CD8-positive, alpha-beta memory T cell (primary cell): ENCODE measurements around the gene ECHS1. TPM values are rescaled to one million over a fixed set of nuclear protein-coding genes. Genes with fewer than 3 reads are reported as not detected.

Experiments used
- CTCF ChIA-PET: fragments of 350-600 bp; sonication (Branson Sonifier 250); formaldehyde crosslinking; loops from one replicate; lab custom pipeline; 2021; ENCODE audit warnings: antibody characterized with exemption; lab: Charles Lee
- POLR2A ChIA-PET: fragments of 350-600 bp; sonication (Branson Sonifier 250); formaldehyde crosslinking; loops from one replicate; lab custom pipeline; 2021; ENCODE audit warnings: antibody characterized with exemption; lab: Charles Lee
- DNase-seq, 5 donors: peaks; one replicate each; pipeline versions ENCODE4 v3.0.0 to v3.0.0-alpha.2; 2020 to 2022; ENCODE audit warnings: mixed read lengths in 1 of 5
- H3K27ac ChIP-seq: one replicate; pipeline ENCODE4 v1.7.0; 2013; ENCODE audit warnings: low read depth, mild to moderate bottlenecking, low read length, moderate library complexity
- H3K27me3 ChIP-seq: 2 replicates; pipeline ENCODE4 v1.7.0; 2013; ENCODE audit warnings: low read length, mild to moderate bottlenecking; ENCODE audit not compliant: insufficient read depth, poor library complexity, severe bottlenecking
- H3K36me3 ChIP-seq: 2 replicates; pipeline ENCODE4 v1.7.0; 2013; ENCODE audit warnings: mild to moderate bottlenecking, low read length, moderate library complexity; ENCODE audit not compliant: insufficient read depth
- H3K4me1 ChIP-seq: 2 replicates; pipeline ENCODE4 v1.7.0; 2013; ENCODE audit warnings: mild to moderate bottlenecking, low read length, moderate library complexity; ENCODE audit not compliant: insufficient read depth
- H3K4me3 ChIP-seq: 2 replicates; pipeline ENCODE4 v1.7.0; 2013; ENCODE audit warnings: mild to moderate bottlenecking, low read length
- H3K9me3 ChIP-seq: 2 replicates; pipeline ENCODE4 v1.7.0; 2013; ENCODE audit warnings: mild to moderate bottlenecking, low read length
- H3K27ac Mint-ChIP-seq, 8 donors: one replicate each; pipeline ENCODE4 v1.8.0; 2020 to 2021; ENCODE audit warnings: mixed read lengths in 8 of 8, mild to moderate bottlenecking in 6 of 8, inconsistent platforms in 3 of 8, moderate library complexity in 3 of 8
- H3K27me3 Mint-ChIP-seq, 2 donors: one replicate each; pipeline ENCODE4 v1.8.0; 2020 to 2021; ENCODE audit warnings: mixed read lengths in 2 of 2, mild to moderate bottlenecking in 1 of 2, moderate library complexity in 1 of 2
- H3K36me3 Mint-ChIP-seq, 3 donors: one replicate each; pipeline ENCODE4 v1.8.0; 2020 to 2021; ENCODE audit warnings: mixed read lengths in 3 of 3, inconsistent platforms in 1 of 3, mild to moderate bottlenecking in 1 of 3
- H3K4me1 Mint-ChIP-seq, 3 donors: one replicate each; pipeline ENCODE4 v1.8.0; 2020 to 2021; ENCODE audit warnings: mixed read lengths in 3 of 3, inconsistent platforms in 1 of 3, mild to moderate bottlenecking in 1 of 3
- H3K4me3 Mint-ChIP-seq, 7 donors: one replicate each; pipeline ENCODE4 v1.8.0; 2020 to 2021; ENCODE audit warnings: mixed read lengths in 7 of 7, mild to moderate bottlenecking in 6 of 7, moderate library complexity in 4 of 7, inconsistent platforms in 2 of 7
- H3K9me3 Mint-ChIP-seq, 5 donors: one replicate each; pipeline ENCODE4 v1.8.0; 2020 to 2022; ENCODE audit warnings: mixed read lengths in 5 of 5, mild to moderate bottlenecking in 3 of 5, moderate library complexity in 2 of 5, inconsistent platforms in 1 of 5
- polyA plus RNA-seq: library from polyadenylated mRNA; unstranded; fragments of 300-500 nt; fragmentation: Illumina TruSeq; gene quantifications from one replicate; pipeline ENCODE4 v1.2.3, GENCODE V29; 2021
- total RNA-seq, 2 experiments: library from RNA; stranded (reverse); gene quantifications; one replicate each; pipeline ENCODE4 v1.2.3, GENCODE V29; 2021

The ECHS1 gene
- total and polyA plus RNA-seq, 3 experiments from 2014 or later, result 74.7 to 103 (median 76.3) TPM

DNA sequence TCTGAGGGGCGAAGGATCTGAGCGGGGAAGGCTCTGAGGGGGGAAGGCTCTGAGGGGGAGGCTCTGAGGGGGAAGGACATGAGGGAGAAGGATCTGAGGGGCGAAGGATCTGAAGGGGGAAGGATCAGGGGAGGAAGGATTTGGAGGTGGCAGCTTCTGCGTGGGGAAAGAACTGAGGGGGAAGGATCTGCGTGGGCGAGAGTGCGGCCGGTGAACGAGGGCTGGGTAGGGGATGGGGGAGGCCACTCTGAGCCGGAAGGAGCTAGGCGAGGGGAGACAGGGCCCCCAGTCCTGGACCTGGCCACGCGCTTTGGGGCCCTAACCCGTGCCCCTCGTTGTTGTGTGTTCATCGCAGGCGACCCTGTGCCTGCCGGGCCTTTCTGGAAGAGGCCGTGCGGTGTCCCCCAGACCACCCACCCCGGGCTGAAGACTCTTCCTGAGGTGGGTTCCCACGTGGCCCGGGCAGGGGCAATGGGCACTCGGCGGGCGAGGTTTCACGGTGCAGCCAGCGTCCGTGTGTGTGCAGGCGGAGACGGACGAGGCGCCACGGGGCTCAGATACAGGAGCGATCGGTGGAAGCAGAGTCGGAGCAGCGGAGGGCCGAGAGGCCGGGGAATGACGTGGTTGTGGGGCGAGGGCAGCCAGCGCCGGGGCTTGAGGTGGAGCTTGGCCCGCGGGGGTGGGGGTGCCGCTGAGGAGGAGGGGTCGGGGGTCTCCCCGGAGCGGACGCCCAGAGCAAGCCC, 38.5 kb downstream of the ECHS1 start:
- CTCF ChIA-PET, result interaction anchor here (1.1 to 1.2 kb wide), 2 partner anchors 22 to 56 kb away, joined by 3 to 6 read pairs; no protein-coding TSS in a partner anchor
- Histone ChIP-seq H3K27ac (peak overlapping the region; percentile 80), H3K27me3 (no peaks in the 10 kb centered on the region), H3K36me3 (no peaks in the 10 kb centered on the region), H3K9me3 (no peaks in the 10 kb centered on the region), H3K4me3 (peak overlapping the region; percentile 56), H3K4me1 (peaks cover 22% of the 10 kb centered on the region)
- peaks cover 5 to 11% (median 8%) of the 10 kb centered on the region in 3 donors for H3K4me1 Mint-ChIP-seq
- peaks cover 0 to 1% (median 0%) of the 10 kb centered on the region in 3 donors for H3K36me3 Mint-ChIP-seq
- POLR2A ChIA-PET, result interaction anchor here (0.6 to 2.8 kb wide), 4 partner anchors 8 to 885 kb away, joined by 3 to 23 read pairs (median 6); partner anchors contain the start of gene PAOX
- peak overlapping the region; percentile 90 to 95 (median 94) for H3K27ac Mint-ChIP-seq
- peak overlapping the region; percentile 74 to 86 (median 82) for H3K4me3 Mint-ChIP-seq
- DNase-seq, result peak in 2 of 5 donors; percentile 20 to 42
- H3K27me3 Mint-ChIP-seq, result peaks cover 0 to 7% of the 10 kb centered on the region in 2 donors
- no peaks in the 10 kb centered on the region for H3K9me3 Mint-ChIP-seq

DNA sequence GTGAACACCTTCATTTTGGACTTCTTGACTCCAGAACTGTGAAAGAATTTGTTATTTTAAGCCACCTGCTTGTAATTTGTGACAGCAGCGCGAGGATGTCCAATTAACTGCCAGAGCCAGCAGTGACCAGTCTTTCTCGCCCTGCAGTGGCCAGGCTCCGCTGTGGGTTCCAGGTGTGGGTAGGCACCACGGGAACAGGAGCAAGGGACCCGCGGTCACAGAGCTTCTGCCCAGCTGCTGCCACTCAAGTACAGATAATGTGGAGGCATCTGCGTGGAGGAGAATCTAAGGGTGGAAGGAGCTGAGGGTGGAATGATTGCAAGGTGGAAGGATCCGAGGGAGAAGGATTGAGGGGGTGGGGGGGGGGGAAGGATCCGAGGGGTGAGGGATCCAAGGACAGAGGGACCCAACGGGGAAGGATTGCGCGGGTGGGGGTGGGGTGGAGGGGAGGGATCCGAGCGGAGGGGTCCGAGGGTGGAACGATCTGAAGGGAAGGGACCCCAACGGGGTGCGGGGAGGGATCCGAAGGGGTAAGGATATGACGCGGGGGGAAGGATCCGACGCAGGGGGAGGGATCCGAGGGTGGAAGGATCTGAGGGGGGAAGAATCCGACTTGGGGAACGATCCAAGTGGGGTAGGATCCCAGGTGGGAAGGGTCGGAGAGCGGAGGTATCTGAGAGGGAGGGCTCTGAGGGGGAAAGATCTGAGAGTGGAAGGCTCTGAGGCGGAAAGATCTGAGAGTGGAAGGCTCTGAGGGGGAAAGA, 40.0 kb downstream of the ECHS1 start:
- H3K27me3 Mint-ChIP-seq, result peaks cover 6 to 18% of the 10 kb centered on the region in 2 donors
- peaks cover 25% of the 10 kb centered on the region for H3K4me1 ChIP-seq
- ChIA-PET POLR2A (no interaction called here), CTCF (interaction anchor here (1.4 kb wide), 1 partner anchor 9 kb away, joined by 5 read pairs; no protein-coding TSS in a partner anchor)
- H3K27me3 ChIP-seq, result peaks cover 13% of the 10 kb centered on the region
- peak overlapping the region in 1 of 7 donors; percentile 73 for H3K4me3 Mint-ChIP-seq
- H3K4me1 Mint-ChIP-seq, result peaks cover 6 to 13% (median 12%) of the 10 kb centered on the region in 3 donors
- H3K36me3 ChIP-seq, result no peaks in the 10 kb centered on the region
- H3K27ac ChIP-seq, result no peak overlapping the region
- H3K27ac Mint-ChIP-seq, result peak overlapping the region in 7 of 8 donors; percentile 32 to 97 (median 68)
- H3K9me3 Mint-ChIP-seq, result no peaks in the 10 kb centered on the region
- H3K36me3 Mint-ChIP-seq, result peaks cover 0 to 1% (median 0%) of the 10 kb centered on the region in 3 donors
- H3K4me3 ChIP-seq, result no peak overlapping the region
- DNase-seq, result peak in 1 of 5 donors; percentile 42
- no peaks in the 10 kb centered on the region for H3K9me3 ChIP-seq

DNA sequence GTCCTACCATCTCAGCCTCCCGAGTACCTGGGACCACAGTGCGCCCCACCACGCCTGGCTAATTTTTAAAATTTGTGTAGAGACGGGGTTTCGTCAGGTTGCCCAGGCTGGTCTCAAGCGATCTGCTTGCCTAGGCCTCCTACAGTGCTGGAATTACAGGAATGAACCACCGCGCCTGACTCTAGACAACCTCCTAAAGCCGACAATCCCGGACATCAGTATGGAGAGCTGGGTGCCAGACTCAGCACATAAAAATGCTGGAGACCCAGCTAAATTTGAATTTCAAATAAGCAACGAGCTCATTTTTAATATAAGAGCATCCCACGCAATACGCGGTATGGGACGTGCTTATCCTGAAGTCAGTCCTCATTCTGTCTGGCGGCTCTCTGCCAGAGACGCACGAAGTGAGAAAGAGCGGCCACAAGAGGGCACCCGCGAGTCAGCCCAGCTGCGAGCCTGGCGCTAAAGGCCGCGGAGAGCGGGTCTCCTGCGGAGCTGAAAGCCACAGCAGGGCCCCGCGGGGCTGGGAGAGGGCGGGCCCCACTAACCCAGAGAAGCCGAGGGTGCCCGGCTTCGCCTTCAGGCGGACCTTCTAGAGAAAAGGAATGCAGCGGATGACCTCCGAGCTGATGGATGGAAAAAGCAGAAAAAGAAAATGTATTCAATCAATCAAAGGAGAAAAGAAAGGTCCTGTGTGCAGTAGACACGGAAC, 43.5 kb downstream of the ECHS1 start:
- ChIA-PET CTCF (interaction anchor here (0.6 to 3.0 kb wide), 30 partner anchors 9 to 287 kb away, joined by 3 to 21 read pairs (median 5); partner anchors contain the start of genes FUOM and MTG1), POLR2A (interaction anchor here (1.7 kb wide), 1 partner anchor 60 kb away, joined by 5 read pairs; no protein-coding TSS in a partner anchor)
- peaks cover 5 to 21% (median 11%) of the 10 kb centered on the region in 3 donors for H3K4me1 Mint-ChIP-seq
- Histone ChIP-seq H3K9me3 (no peaks in the 10 kb centered on the region), H3K36me3 (no peaks in the 10 kb centered on the region), H3K27me3 (peaks cover 39% of the 10 kb centered on the region), H3K4me3 (no peak overlapping the region), H3K4me1 (peaks cover 20% of the 10 kb centered on the region), H3K27ac (no peak overlapping the region)
- H3K4me3 Mint-ChIP-seq, result peak overlapping the region in 4 of 7 donors; percentile 15 to 75 (median 50)
- DNase-seq, result peak; percentile 76 to 87 (median 81)
- H3K27ac Mint-ChIP-seq, result peak overlapping the region in 2 of 8 donors; percentile 19 to 83
- H3K9me3 Mint-ChIP-seq, result no peaks in the 10 kb centered on the region
- H3K27me3 Mint-ChIP-seq, result peaks cover 15 to 42% of the 10 kb centered on the region in 2 donors
- no peaks in the 10 kb centered on the region for H3K36me3 Mint-ChIP-seq

DNA sequence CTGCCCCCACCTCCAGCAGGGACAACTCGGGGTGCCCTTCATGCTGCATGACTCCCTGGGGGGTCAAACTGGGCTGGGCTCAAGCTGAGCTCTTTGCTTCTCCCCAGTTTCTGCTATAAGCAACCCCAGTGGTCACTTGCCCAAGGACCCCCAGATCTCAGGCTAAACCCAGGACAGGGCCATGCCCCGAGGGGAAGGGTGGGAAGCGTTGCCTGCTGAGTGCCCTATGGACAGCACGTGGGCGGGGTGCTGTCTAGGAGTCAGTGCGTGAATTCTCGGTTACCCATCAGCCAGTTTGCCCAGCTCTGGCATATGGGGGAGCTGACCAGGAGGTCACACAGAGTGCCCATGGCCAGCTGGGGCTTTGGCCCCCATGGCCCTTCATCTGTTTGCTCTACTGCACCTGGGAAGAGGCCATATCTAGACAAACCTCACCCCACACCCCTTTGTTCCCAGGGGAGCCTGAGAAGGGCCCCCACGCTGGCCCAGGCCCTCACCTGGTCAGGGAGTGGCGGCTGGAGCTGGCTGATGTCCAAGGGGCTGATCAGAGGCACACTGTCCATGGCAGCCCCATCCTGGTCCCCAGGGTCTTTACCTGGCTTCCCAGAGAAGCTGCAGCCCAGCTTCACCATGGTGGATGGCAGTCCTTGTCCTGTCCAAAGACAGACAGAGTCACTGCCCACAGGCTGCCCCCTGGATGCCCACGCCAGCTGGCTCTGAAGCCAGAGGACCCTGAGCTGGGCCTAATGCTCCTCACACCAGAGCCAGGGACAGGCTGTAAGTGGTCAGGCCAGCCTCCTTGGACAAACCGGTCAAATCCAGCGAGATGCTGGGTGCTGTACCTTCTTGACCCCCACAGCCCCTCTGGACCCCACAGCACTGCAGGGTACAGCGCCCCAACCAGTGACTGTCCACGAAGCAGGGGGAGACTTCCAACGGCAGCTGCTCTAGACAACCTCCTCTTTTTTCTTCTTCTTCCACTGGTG, 44.5 kb downstream of the ECHS1 start:
- no peak overlapping the region for H3K27ac ChIP-seq
- no peaks in the 10 kb centered on the region for H3K36me3 ChIP-seq
- DNase-seq, result no peak
- Mint-ChIP-seq H3K27ac (no peak overlapping the region), H3K36me3 (no peaks in the 10 kb centered on the region), H3K4me3 (no peak overlapping the region), H3K4me1 (peaks cover 5 to 21% (median 10%) of the 10 kb centered on the region in 3 donors), H3K27me3 (peaks cover 15 to 42% of the 10 kb centered on the region in 2 donors), H3K9me3 (no peaks in the 10 kb centered on the region)
- H3K27me3 ChIP-seq, result peaks cover 39% of the 10 kb centered on the region
- ChIA-PET CTCF (interaction anchor here (0.6 to 3.0 kb wide), 28 partner anchors 8 to 288 kb away, joined by 3 to 21 read pairs (median 5); partner anchors contain the start of genes FUOM and MTG1), POLR2A (no interaction called here)
- no peaks in the 10 kb centered on the region for H3K9me3 ChIP-seq
- H3K4me3 ChIP-seq, result no peak overlapping the region
- peaks cover 20% of the 10 kb centered on the region for H3K4me1 ChIP-seq

DNA sequence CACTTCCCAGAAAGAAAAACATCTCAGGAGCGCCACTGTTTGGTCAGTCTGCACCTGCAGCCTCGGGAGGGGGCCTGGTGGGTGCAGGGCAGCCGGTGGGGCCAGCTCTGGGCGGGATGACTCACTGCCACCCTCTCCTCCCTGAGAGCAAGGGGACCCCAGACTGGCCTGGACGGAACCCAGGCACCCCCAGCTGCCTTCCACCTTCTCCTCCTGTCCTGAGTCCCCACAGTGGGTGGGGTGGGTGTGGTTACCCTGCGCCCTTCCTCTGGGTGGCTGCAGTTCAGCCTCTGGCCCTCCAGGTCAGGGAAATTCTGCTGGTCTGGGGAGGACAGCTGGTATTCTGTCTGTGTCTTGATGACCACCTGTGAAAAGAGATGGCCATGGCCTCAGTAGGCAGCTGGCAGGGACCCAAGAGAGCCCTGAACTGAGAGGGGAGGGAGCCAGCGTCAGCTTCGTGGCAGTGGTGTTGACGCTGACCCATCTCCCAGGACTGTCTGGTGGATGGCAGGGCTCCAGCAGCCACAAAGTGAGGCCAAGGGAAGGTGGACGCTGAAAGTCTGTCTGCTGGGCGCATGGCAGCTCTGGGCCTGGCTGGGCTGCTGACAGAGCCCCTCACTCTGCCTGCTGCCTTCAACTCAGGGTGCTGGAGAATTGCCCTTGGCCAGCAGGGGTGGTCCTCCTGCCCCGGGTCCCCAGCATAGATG, 45.4 kb downstream of the ECHS1 start:
- DNase-seq, result peak in 1 of 5 donors; percentile 43
- Histone ChIP-seq H3K27me3 (peaks cover 39% of the 10 kb centered on the region), H3K27ac (no peak overlapping the region), H3K4me1 (peaks cover 20% of the 10 kb centered on the region), H3K9me3 (no peaks in the 10 kb centered on the region), H3K36me3 (no peaks in the 10 kb centered on the region), H3K4me3 (no peak overlapping the region)
- peak overlapping the region in 2 of 8 donors; percentile 11 to 45 for H3K27ac Mint-ChIP-seq
- H3K4me1 Mint-ChIP-seq, result peaks cover 5 to 21% (median 10%) of the 10 kb centered on the region in 3 donors
- H3K36me3 Mint-ChIP-seq, result no peaks in the 10 kb centered on the region
- CTCF ChIA-PET, result interaction anchor here (2.1 to 3.0 kb wide), 3 partner anchors 13 to 193 kb away, joined by 11 to 21 read pairs (median 17); no protein-coding TSS in a partner anchor
- POLR2A ChIA-PET, result no interaction called here
- H3K9me3 Mint-ChIP-seq, result no peaks in the 10 kb centered on the region
- peak overlapping the region in 1 of 7 donors; percentile 48 for H3K4me3 Mint-ChIP-seq
- peaks cover 16 to 42% of the 10 kb centered on the region in 2 donors for H3K27me3 Mint-ChIP-seq
